ENCODE measurements around the gene AVEN.

GRCh38 chr15:33907326-33907725 lies 131.7 kb downstream of the AVEN start:
- TF ChIP-seq ZNF878 (CRISPR knock-in tag; IDR thresholded peaks at IDR 0.05) = no peak
- TF ChIP-seq TOPORS (CRISPR knock-in tag; IDR thresholded peaks at IDR 0.05) = no peak
- no peak for TF ChIP-seq ZZZ3 (CRISPR knock-in tag; IDR thresholded peaks at IDR 0.05; ENCODE audit: borderline replicate concordance)
- TF ChIP-seq ZKSCAN8 (CRISPR knock-in tag; IDR thresholded peaks at IDR 0.05; ENCODE audit: borderline replicate concordance) = no peak
- TF ChIP-seq CTCF (CRISPR knock-in tag; IDR thresholded peaks at IDR 0.05) = no peak

All from HepG2 (cell line).